HCT116 (cell line): ENCODE measurements around the gene ABCG1. TPM values are rescaled to one million over a fixed set of nuclear protein-coding genes. Genes with fewer than 3 reads are reported as not detected.

Source experiments
- ATAC-seq: fragments of 200-7000 bp; cut with Tn5 transposase; 2 replicates; pipeline ENCODE4 v1.9.1; 2020; ENCODE audit warnings: mild to moderate bottlenecking, moderate library complexity
- BruUV-seq: library from RNA; stranded (reverse); fragments of 400-500 nt; replicated peaks from 2 replicates; lab custom pipeline; 2021; lab: Mats Ljungman, UMichigan
- CTCF ChIA-PET: fragments of 300-600 bp; sonication (Branson Sonifier 250); formaldehyde crosslinking; loops from one replicate; lab custom pipeline; 2021; ENCODE audit warnings: antibody characterized with exemption; lab: Charles Lee
- POLR2A ChIA-PET: fragments of 300-600, 350-600 bp; sonication (Branson Sonifier 250); formaldehyde crosslinking; loops from one replicate; lab custom pipeline; 2021; ENCODE audit warnings: antibody characterized with exemption; lab: Charles Lee
- RAD21 ChIA-PET, 2 experiments: fragments of 300-600 bp; sonication (Branson Sonifier 250); formaldehyde crosslinking; loops; one replicate each; lab custom pipeline; 2023; ENCODE audit warnings: low total read pairs in 2 of 2; ENCODE audit not compliant: uncharacterized antibody in 2 of 2, unreplicated experiment in 2 of 2, low non-redundant PET in 1 of 2; lab: Charles Lee
- DNase-seq: peaks from one replicate; pipeline ENCODE4 v3.0.0-alpha.2; 2010; ENCODE audit warnings: low read depth, low spot score
- H2AFZ ChIP-seq: fragments of 200-600 bp; shearing (Covaris generic), sonication (generic); 2 replicates; pipeline ENCODE4 v1.6.1; 2017; ENCODE audit warnings: low read depth, mixed run types, mixed read lengths, antibody characterized with exemption, low read length; ENCODE audit not compliant: poor library complexity, severe bottlenecking
- H3K27ac ChIP-seq: 2 replicates; pipeline ENCODE4 v1.5.1; 2012; ENCODE audit warnings: low read depth, low read length
- H3K27me3 ChIP-seq: fragments of 200-600 bp; sonication (generic); 2 replicates; pipeline ENCODE4 v1.6.1; 2016; ENCODE audit warnings: mixed run types, low read length, mixed read lengths; ENCODE audit not compliant: insufficient read depth
- H3K36me3 ChIP-seq, 2 experiments: fragments of 200-500 bp in 1 of 2; fragments of 200-600 bp in 1 of 2; sonication (Bioruptor generic) in 1 of 2; sonication (generic) in 1 of 2; 2 replicates each; pipeline versions ENCODE4 v1.5.1 to v1.6.1; 2014 to 2016; ENCODE audit warnings: low read length in 2 of 2, inconsistent platforms in 1 of 2, mixed read lengths in 1 of 2, mixed run types in 1 of 2; ENCODE audit not compliant: insufficient read depth in 2 of 2, control insufficient read depth in 1 of 2
- H3K4me1 ChIP-seq, 2 experiments: fragments of 200-600 bp in 1 of 2; sonication (generic) in 1 of 2; 2 replicates each; pipeline versions ENCODE4 v1.5.1 to v1.6.1; 2012 to 2017; ENCODE audit warnings: low read length in 2 of 2, inconsistent platforms in 1 of 2, mild to moderate bottlenecking in 1 of 2, mixed read lengths in 1 of 2, mixed run types in 1 of 2, moderate library complexity in 1 of 2; ENCODE audit not compliant: insufficient read depth in 2 of 2, control insufficient read depth in 1 of 2
- H3K4me2 ChIP-seq: fragments of 200-600 bp; sonication (generic); 2 replicates; pipeline ENCODE4 v1.6.1; 2017; ENCODE audit warnings: mixed run types, low read length, mixed read lengths
- H3K4me3 ChIP-seq, 2 experiments: fragments of 200-600 bp in 1 of 2; sonication (generic) in 1 of 2; replicated peaks in 1 of 2; 2 replicates each; pipeline ENCODE4 v1.5.1; 2011 to 2016; ENCODE audit warnings: low read length in 2 of 2, control low read depth in 1 of 2, low read depth in 1 of 2, mild to moderate bottlenecking in 1 of 2, mixed read lengths in 1 of 2, mixed run types in 1 of 2
- H3K79me2 ChIP-seq: fragments of 200-600 bp; sonication (generic); 2 replicates; pipeline ENCODE4 v1.6.1; 2017; ENCODE audit warnings: mild to moderate bottlenecking, mixed run types, low read length, moderate library complexity, mixed read lengths; ENCODE audit not compliant: insufficient read depth
- H3K9ac ChIP-seq: fragments of 200-600 bp; sonication (generic); 2 replicates; pipeline ENCODE4 v1.6.1; 2016; ENCODE audit warnings: low read length, mixed read lengths
- H3K9me2 ChIP-seq: fragments of 200-600 bp; sonication (generic), shearing (Covaris generic); 2 replicates; pipeline ENCODE4 v1.6.1; 2017; ENCODE audit warnings: mixed run types, mild to moderate bottlenecking, moderate library complexity; ENCODE audit not compliant: insufficient read depth
- H3K9me3 ChIP-seq, 2 experiments: fragments of 200-500 bp in 1 of 2; fragments of 200-600 bp in 1 of 2; sonication (Bioruptor generic) in 1 of 2; sonication (generic) in 1 of 2; 2 replicates each; pipeline ENCODE4 v1.6.1; 2014 to 2017; ENCODE audit warnings: low read length in 2 of 2, mixed read lengths in 2 of 2, inconsistent platforms in 1 of 2, low read depth in 1 of 2, mild to moderate bottlenecking in 1 of 2, mixed run types in 1 of 2, moderate library complexity in 1 of 2; ENCODE audit not compliant: control insufficient read depth in 1 of 2, insufficient read depth in 1 of 2
- H4K20me1 ChIP-seq: fragments of 200-600 bp; sonication (generic), shearing (Covaris generic); 2 replicates; pipeline ENCODE4 v1.6.1; 2017; ENCODE audit warnings: mixed run types, mild to moderate bottlenecking, moderate library complexity; ENCODE audit not compliant: insufficient read depth
- CBX3 ChIP-seq: IDR thresholded peaks from 2 replicates; pipeline ENCODE4 v1.6.1; 2012; ENCODE audit warnings: low read depth
- EZH2phosphoT487 ChIP-seq: fragments of 200-600 bp; IDR thresholded peaks from 2 replicates; pipeline ENCODE4 v1.6.1; 2018; ENCODE audit warnings: antibody characterized with exemption, borderline replicate concordance
- FOSL1 ChIP-seq: IDR thresholded peaks from 2 replicates; pipeline ENCODE4 v1.6.1; 2012; ENCODE audit warnings: low read depth
- JUND ChIP-seq: IDR thresholded peaks from 2 replicates; pipeline ENCODE4 v1.6.1; 2012
- POLR2AphosphoS5 ChIP-seq: IDR thresholded peaks from 2 replicates; pipeline ENCODE4 v1.6.1; 2011; ENCODE audit warnings: mild to moderate bottlenecking, low read depth, low read length, moderate library complexity
- RAD21 ChIP-seq: IDR thresholded peaks from 2 replicates; pipeline ENCODE4 v1.6.1; 2012; ENCODE audit warnings: low read depth, mild to moderate bottlenecking
- SP1 ChIP-seq: IDR thresholded peaks from 2 replicates; pipeline ENCODE4 v1.6.1; 2012; ENCODE audit warnings: low read depth
- intact Hi-C: fragments of 100-400 bp; cut with micrococcal nuclease; formaldehyde crosslinking; loops from 2 replicates; pipeline ENCODE4 v1.10.0; 2022
- total RNA-seq: library from RNA; stranded (reverse); gene quantifications from one replicate; pipeline ENCODE4 v1.2.1, GENCODE V29; 2021; ENCODE audit not compliant: unreplicated experiment
- TF ChIP-seq, protein P1 (sequence below): IDR thresholded peaks from 2 replicates; pipeline ENCODE4 v1.6.1; 2012
- TF ChIP-seq, protein P2 (sequence below): IDR thresholded peaks from 2 replicates; pipeline ENCODE4 v1.6.1; 2012; ENCODE audit warnings: low read depth

The ABCG1 gene
- total RNA-seq, 1 experiment from 2014 or later = 1.6 TPM

- Histone ChIP-seq H3K4me1 (peaks cover 8 to 26% of the 10 kb centered on the region in 2 experiments; a peak in 3 of 4 replicates), H3K4me2 (peak overlapping the region; percentile 66), H3K79me2 (no peaks in the 10 kb centered on the region), H3K9me2 (no peaks in the 10 kb centered on the region), H3K36me3 (no peaks in the 10 kb centered on the region), H3K27me3 (no peaks in the 10 kb centered on the region), H3K27ac (peak overlapping the region; percentile 14), H3K9me3 (no peaks in the 10 kb centered on the region), H2AFZ (peak overlapping the region; percentile 69), H4K20me1 (no peaks in the 10 kb centered on the region), H3K9ac (peak overlapping the region; percentile 55), H3K4me3 (peak overlapping the region; percentile 13 to 34)
- ATAC-seq = peak; percentile 96
- intact Hi-C loops = no loop called here
- ChIA-PET POLR2A (no interaction called here), CTCF (interaction anchor here (1.0 to 1.4 kb wide), 2 partner anchors 26 to 87 kb away, joined by 3 to 4 read pairs; no protein-coding TSS in a partner anchor), RAD21 (no interaction called here)
- DNase-seq = peak; percentile 68
- TF ChIP-seq SP1 (peak; percentile 66; the same call in 1 of the 2 replicates), POLR2AphosphoS5 (0 out of 2 replicates have a peak, but pooled peaks have one; percentile 46), EZH2phosphoT487 (no peak), JUND (peak; percentile 61), CBX3 (peak; percentile 18; the same call in 1 of the 2 replicates), RAD21 (0 out of 2 replicates have a peak, but pooled peaks have one; percentile 1), FOSL1 (peak; percentile 46; the same call in 1 of the 2 replicates)
- TF ChIP-seq, protein P1, sequence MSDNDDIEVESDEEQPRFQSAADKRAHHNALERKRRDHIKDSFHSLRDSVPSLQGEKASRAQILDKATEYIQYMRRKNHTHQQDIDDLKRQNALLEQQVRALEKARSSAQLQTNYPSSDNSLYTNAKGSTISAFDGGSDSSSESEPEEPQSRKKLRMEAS = 0 out of 2 replicates have a peak, but pooled peaks have one; percentile 49
- TF ChIP-seq, protein P2, sequence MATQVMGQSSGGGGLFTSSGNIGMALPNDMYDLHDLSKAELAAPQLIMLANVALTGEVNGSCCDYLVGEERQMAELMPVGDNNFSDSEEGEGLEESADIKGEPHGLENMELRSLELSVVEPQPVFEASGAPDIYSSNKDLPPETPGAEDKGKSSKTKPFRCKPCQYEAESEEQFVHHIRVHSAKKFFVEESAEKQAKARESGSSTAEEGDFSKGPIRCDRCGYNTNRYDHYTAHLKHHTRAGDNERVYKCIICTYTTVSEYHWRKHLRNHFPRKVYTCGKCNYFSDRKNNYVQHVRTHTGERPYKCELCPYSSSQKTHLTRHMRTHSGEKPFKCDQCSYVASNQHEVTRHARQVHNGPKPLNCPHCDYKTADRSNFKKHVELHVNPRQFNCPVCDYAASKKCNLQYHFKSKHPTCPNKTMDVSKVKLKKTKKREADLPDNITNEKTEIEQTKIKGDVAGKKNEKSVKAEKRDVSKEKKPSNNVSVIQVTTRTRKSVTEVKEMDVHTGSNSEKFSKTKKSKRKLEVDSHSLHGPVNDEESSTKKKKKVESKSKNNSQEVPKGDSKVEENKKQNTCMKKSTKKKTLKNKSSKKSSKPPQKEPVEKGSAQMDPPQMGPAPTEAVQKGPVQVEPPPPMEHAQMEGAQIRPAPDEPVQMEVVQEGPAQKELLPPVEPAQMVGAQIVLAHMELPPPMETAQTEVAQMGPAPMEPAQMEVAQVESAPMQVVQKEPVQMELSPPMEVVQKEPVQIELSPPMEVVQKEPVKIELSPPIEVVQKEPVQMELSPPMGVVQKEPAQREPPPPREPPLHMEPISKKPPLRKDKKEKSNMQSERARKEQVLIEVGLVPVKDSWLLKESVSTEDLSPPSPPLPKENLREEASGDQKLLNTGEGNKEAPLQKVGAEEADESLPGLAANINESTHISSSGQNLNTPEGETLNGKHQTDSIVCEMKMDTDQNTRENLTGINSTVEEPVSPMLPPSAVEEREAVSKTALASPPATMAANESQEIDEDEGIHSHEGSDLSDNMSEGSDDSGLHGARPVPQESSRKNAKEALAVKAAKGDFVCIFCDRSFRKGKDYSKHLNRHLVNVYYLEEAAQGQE = no peak
- TSS peak; percentile 92 for BruUV-seq
Observed at GRCh38 chr21:42171091-42172053, 47.6 kb upstream of the ABCG1 start.
